Measurements from ENCODE around the gene RNF214.

Gene RNF214

GRCh38 chr11:117192401-117192875, 40.0 kb upstream of the RNF214 start:
- no peak for TF ChIP-seq ZNF274 (IDR thresholded peaks at IDR 0.05; ENCODE audit: low read depth, low read length)
- H3K4me3 ChIP-seq (ENCODE audit: low read length): no peak overlapping the region

- no peak overlapping the region for H3K4me3 ChIP-seq (ENCODE audit: low read length)
- TF ChIP-seq ZNF274 (IDR thresholded peaks at IDR 0.05; ENCODE audit: low read depth, low read length): no peak
These were observed 39.1 kb upstream of the RNF214 start for GRCh38 chr11:117193130-117194020.

GRCh38 chr11:117194267-117194666, 38.2 kb upstream of the RNF214 start:
- no peak overlapping the region for H3K4me3 ChIP-seq (ENCODE audit: low read length)
- TF ChIP-seq ZNF274 (IDR thresholded peaks at IDR 0.05; ENCODE audit: low read depth, low read length): no peak

GRCh38 chr11:117195258-117195657, 37.2 kb upstream of the RNF214 start:
- no peak for TF ChIP-seq ZNF274 (IDR thresholded peaks at IDR 0.05; ENCODE audit: low read depth, low read length)
- no peak overlapping the region for H3K4me3 ChIP-seq (ENCODE audit: low read length)

GRCh38 chr11:117195761-117196160, 36.7 kb upstream of the RNF214 start:
- H3K4me3 ChIP-seq (ENCODE audit: low read length): no peak overlapping the region
- TF ChIP-seq ZNF274 (IDR thresholded peaks at IDR 0.05; ENCODE audit: low read depth, low read length): no peak

- TF ChIP-seq ZNF274 (IDR thresholded peaks at IDR 0.05; ENCODE audit: low read depth, low read length): no peak
- H3K4me3 ChIP-seq (ENCODE audit: low read length): no peak overlapping the region
These were observed 35.5 kb upstream of the RNF214 start for GRCh38 chr11:117197006-117197405.

GRCh38 chr11:117197516-117198456, 34.7 kb upstream of the RNF214 start:
- no peak for TF ChIP-seq ZNF274 (IDR thresholded peaks at IDR 0.05; ENCODE audit: low read depth, low read length)
- H3K4me3 ChIP-seq (ENCODE audit: low read length): no peak overlapping the region

- H3K4me3 ChIP-seq (ENCODE audit: low read length): no peak overlapping the region
- TF ChIP-seq ZNF274 (IDR thresholded peaks at IDR 0.05; ENCODE audit: low read depth, low read length): no peak
These were observed 33.9 kb upstream of the RNF214 start for GRCh38 chr11:117198613-117199012.

GRCh38 chr11:117199053-117199915, 33.2 kb upstream of the RNF214 start, which contains the start of gene TAGLN:
Gene TAGLN, plus strand, starts transcription at chr11:117199370. Its CDS starts 3,644 bp downstream, at chr11:117203014.
- H3K4me3 ChIP-seq (ENCODE audit: low read length): no peak within 1 kb of the TSS
- no peak for TF ChIP-seq ZNF274 (IDR thresholded peaks at IDR 0.05; ENCODE audit: low read depth, low read length)

- no peak overlapping the region for H3K4me3 ChIP-seq (ENCODE audit: low read length)
- TF ChIP-seq ZNF274 (IDR thresholded peaks at IDR 0.05; ENCODE audit: low read depth, low read length): no peak
These were observed 32.3 kb upstream of the RNF214 start for GRCh38 chr11:117199916-117200812.

- no peak for TF ChIP-seq ZNF274 (IDR thresholded peaks at IDR 0.05; ENCODE audit: low read depth, low read length)
- H3K4me3 ChIP-seq (ENCODE audit: low read length): no peak overlapping the region
These were observed 31.4 kb upstream of the RNF214 start for GRCh38 chr11:117200813-117201657.

All from GM08714 (cell line).